K562 (cell line): ENCODE data around the gene ARFGEF2. TPM values are rescaled to one million over a fixed set of nuclear protein-coding genes. Genes with fewer than 3 reads are reported as not detected.

Experiments used
- ATAC-seq: fragments of 200-7000 bp; cut with Tn5 transposase; 3 replicates; pipeline ENCODE4 v1.9.1; 2020; ENCODE audit warnings: moderate library complexity
- BruUV-seq: library from RNA; stranded (reverse); fragments of 400-500 nt; replicated peaks from 2 replicates; lab custom pipeline; 2021; lab: Mats Ljungman, UMichigan
- CTCF ChIA-PET: fragments of 300-600 bp; formaldehyde crosslinking; extraction: SDS; loops from one replicate; lab custom pipeline; 2021; ENCODE audit warnings: low intra/inter-chr PET ratio; lab: Yijun Ruan, JAX
- POLR2A ChIA-PET: fragments of 300-600, 350-650 bp; sonication (Branson Sonifier 250); formaldehyde crosslinking; extraction: SDS; loops from one replicate; lab custom pipeline; 2021; ENCODE audit warnings: antibody characterized with exemption, inconsistent platforms; lab: Yijun Ruan, JAX
- DNase-seq, 4 experiments: peaks; one replicate each; pipeline versions ENCODE4 v3.0.0 to v3.0.0-alpha.2; 2011 to 2018; ENCODE audit warnings: low spot score in 3 of 4, mixed read lengths in 3 of 4; ENCODE audit errors: extremely low read depth in 1 of 4
- FAIRE-seq: peaks from 2 replicates; lab custom pipeline; 2011; peaks lifted over from hg19 to GRCh38; lab: Jason Lieb, UNC
- H2AFZ ChIP-seq: 2 replicates; pipeline ENCODE4 v1.6.0; 2011; ENCODE audit warnings: low read depth, low read length, control low read depth, inconsistent platforms
- H3K27ac ChIP-seq: fragments of 200-600 bp; 3 replicates; pipeline ENCODE4 v1.8.0; 2011; ENCODE audit warnings: low read depth, mild to moderate bottlenecking, control low read depth, inconsistent platforms, low read length, moderate library complexity, mixed read lengths; ENCODE audit errors: extremely low read depth
- H3K27me3 ChIP-seq, 2 experiments: fragments of 300-600 bp in 1 of 2; 2 replicates in 1 of 2; 3 replicates in 1 of 2; pipeline versions ENCODE4 v1.6.0 to v1.8.0; 2011; ENCODE audit warnings: inconsistent platforms in 2 of 2, low read length in 2 of 2, mild to moderate bottlenecking in 1 of 2, mixed read lengths in 1 of 2, moderate library complexity in 1 of 2; ENCODE audit not compliant: control insufficient read depth in 2 of 2, insufficient read depth in 2 of 2
- H3K36me3 ChIP-seq: fragments of 300-600 bp; 3 replicates; pipeline ENCODE4 v1.8.0; 2011; ENCODE audit warnings: mild to moderate bottlenecking, low read length, inconsistent platforms; ENCODE audit not compliant: control insufficient read depth, insufficient read depth
- H3K4me1 ChIP-seq, 2 experiments: fragments of 200-600 bp in 1 of 2; replicated peaks in 1 of 2; 2 replicates in 1 of 2; 3 replicates in 1 of 2; pipeline versions ENCODE4 v1.5.1 to v1.8.0; 2011; ENCODE audit warnings: inconsistent platforms in 2 of 2, low read length in 2 of 2, mild to moderate bottlenecking in 1 of 2, mixed read lengths in 1 of 2, moderate library complexity in 1 of 2; ENCODE audit not compliant: control insufficient read depth in 2 of 2, insufficient read depth in 2 of 2
- H3K4me2 ChIP-seq: 2 replicates; pipeline ENCODE4 v1.6.1; 2011; ENCODE audit warnings: low read length, control low read depth, inconsistent platforms, mixed read lengths; ENCODE audit not compliant: insufficient read depth
- H3K4me3 ChIP-seq: fragments of 200-600 bp; sonication (generic), shearing (Covaris generic); 2 replicates; pipeline ENCODE4 v1.5.1; 2016; ENCODE audit warnings: control low read depth, inconsistent platforms
- H3K79me2 ChIP-seq: fragments of 200-600 bp; 3 replicates; pipeline ENCODE4 v1.8.0; 2011; ENCODE audit warnings: low read length, inconsistent platforms; ENCODE audit not compliant: control insufficient read depth, insufficient read depth
- H3K9ac ChIP-seq, 2 experiments: 2 replicates each; pipeline versions ENCODE4 v1.6.0 to v1.6.1; 2011; ENCODE audit warnings: low read depth in 2 of 2, low read length in 2 of 2, control low read depth in 1 of 2, inconsistent platforms in 1 of 2, mild to moderate bottlenecking in 1 of 2, mixed read lengths in 1 of 2; ENCODE audit not compliant: insufficient read depth in 1 of 2
- H3K9me1 ChIP-seq: one replicate; pipeline ENCODE4 v1.6.0; 2011; ENCODE audit warnings: inconsistent platforms, mild to moderate bottlenecking, low read length, moderate library complexity; ENCODE audit not compliant: control insufficient read depth, insufficient read depth
- H3K9me3 ChIP-seq: replicated peaks from 2 replicates; pipeline ENCODE4 v1.5.1; 2011; ENCODE audit warnings: low read depth, low read length, inconsistent platforms; ENCODE audit not compliant: control insufficient read depth, insufficient read depth
- H4K20me1 ChIP-seq: replicated peaks from 2 replicates; pipeline ENCODE4 v1.6.1; 2011; ENCODE audit warnings: low read length, inconsistent platforms, mixed read lengths; ENCODE audit not compliant: control insufficient read depth, insufficient read depth
- HNRNPL ChIP-seq: fragments of 200-400 bp; formaldehyde crosslinking; IDR thresholded peaks from 2 replicates; pipeline ENCODE4 v1.6.1; 2017; ENCODE audit warnings: low read depth, mild to moderate bottlenecking, low read length
- PRMT5 ChIP-seq: sonication (generic); formaldehyde crosslinking; IDR thresholded peaks from 2 replicates; pipeline ENCODE4 v1.5.0; 2020; ENCODE audit warnings: missing genetic modification reagents
- PRPF4 ChIP-seq: fragments of 200-400 bp; formaldehyde crosslinking; IDR thresholded peaks from one replicate; pipeline ENCODE4 v1.6.1; 2017; ENCODE audit warnings: low read length, low read depth, mild to moderate bottlenecking; ENCODE audit not compliant: insufficient read depth, poor library complexity, severe bottlenecking
- RBM34 ChIP-seq: fragments of 200-400 bp; formaldehyde crosslinking; IDR thresholded peaks from 2 replicates; pipeline ENCODE4 v1.6.1; 2018; ENCODE audit warnings: low read length, borderline replicate concordance; ENCODE audit not compliant: insufficient read depth
- ZNF780A ChIP-seq: fragments of 250-450 bp; sonication (Bioruptor Pico); IDR thresholded peaks from 2 replicates; pipeline ENCODE4 v1.5.0; 2021; ENCODE audit warnings: mild to moderate bottlenecking
- WGBS: fragments of 100-300 bp; shearing (Covaris generic); methylation state at CpG from one replicate; pipeline ENCODE4 v1.1.6; 2016; ENCODE audit warnings: low coverage, mixed read lengths; ENCODE audit not compliant: insufficient coverage; ENCODE audit errors: missing lambda C conversion rate; 5-methylcytosine and 5-hydroxymethylcytosine counted together
- in situ Hi-C: fragments of 300-500 bp; cut with MboI; formaldehyde crosslinking; loops from 4 replicates; pipeline ENCODE4 v1.15.0; 2018; ENCODE audit warnings: inconsistent platforms, mixed read lengths
- intact Hi-C: fragments of 100-400 bp; cut with micrococcal nuclease; formaldehyde crosslinking; loops from 2 replicates; pipeline ENCODE4 v1.14.2; 2022
- polyA plus RNA-seq, 8 experiments: library from polyadenylated mRNA; depleted of rRNA in 4 of 8; stranded (reverse) in 5 of 8; unstranded in 3 of 8; fragments of >200 nt; fragmentation: Nextera tagmentation in 2 of 8; fragmentation: Illumina TruSeq in 1 of 8; extraction: Ambion mirVana in 2 of 8; extraction: Trizol in 1 of 8; gene quantifications; 2 replicates each; pipeline versions ENCODE4 v1.2.1 to v1.2.3, GENCODE V29; 2011 to 2014; ENCODE audit warnings: inconsistent platforms in 1 of 8, missing spikeins in 1 of 8
- total RNA-seq, 7 experiments: library from RNA; depleted of rRNA in 6 of 7; stranded (reverse); fragments of >200 nt in 6 of 7; fragmentation: Illumina TruSeq in 2 of 7; extraction: Trizol in 2 of 7; gene quantifications; 2 replicates each; pipeline versions ENCODE4 v1.2.1 to v1.2.3, GENCODE V29; 2011 to 2021; ENCODE audit warnings: low replicate concordance in 1 of 7
- TF ChIP-seq, protein P1 (sequence below): sonication (generic); formaldehyde crosslinking; IDR thresholded peaks from 2 replicates; pipeline ENCODE4 v1.8.0; 2022; ENCODE audit warnings: mild to moderate bottlenecking, missing genetic modification reagents, borderline replicate concordance
- TF ChIP-seq, protein P2 (sequence below): fragments of 450-650 bp; IDR thresholded peaks from 2 replicates; pipeline ENCODE4 v1.6.1; 2017; ENCODE audit warnings: mild to moderate bottlenecking, moderate library complexity
- TF ChIP-seq, protein P3 (sequence below): fragments of 150-350 bp; conservative IDR thresholded peaks from 2 replicates; pipeline ENCODE4 v1.6.1; 2014; ENCODE audit warnings: low read length
- TF ChIP-seq, protein P4 (sequence below), 2 experiments: fragments of 250-450 bp in 1 of 2; fragments of 450-650 bp in 1 of 2; sonication (Bioruptor Pico) in 1 of 2; IDR thresholded peaks; 2 replicates each; pipeline versions ENCODE4 v1.6.1 to v1.8.0; 2016 to 2021; ENCODE audit warnings: mild to moderate bottlenecking in 2 of 2, moderate library complexity in 2 of 2, missing compliant biosample characterization in 1 of 2, missing genetic modification characterization in 1 of 2

The ARFGEF2 gene
- total and polyA plus RNA-seq, 9 of the 15 experiments (the other 6 are each of a cell fraction or from before 2014, with no cell fraction given) = 4.2 to 18.8 (median 13.7) TPM

DNA sequence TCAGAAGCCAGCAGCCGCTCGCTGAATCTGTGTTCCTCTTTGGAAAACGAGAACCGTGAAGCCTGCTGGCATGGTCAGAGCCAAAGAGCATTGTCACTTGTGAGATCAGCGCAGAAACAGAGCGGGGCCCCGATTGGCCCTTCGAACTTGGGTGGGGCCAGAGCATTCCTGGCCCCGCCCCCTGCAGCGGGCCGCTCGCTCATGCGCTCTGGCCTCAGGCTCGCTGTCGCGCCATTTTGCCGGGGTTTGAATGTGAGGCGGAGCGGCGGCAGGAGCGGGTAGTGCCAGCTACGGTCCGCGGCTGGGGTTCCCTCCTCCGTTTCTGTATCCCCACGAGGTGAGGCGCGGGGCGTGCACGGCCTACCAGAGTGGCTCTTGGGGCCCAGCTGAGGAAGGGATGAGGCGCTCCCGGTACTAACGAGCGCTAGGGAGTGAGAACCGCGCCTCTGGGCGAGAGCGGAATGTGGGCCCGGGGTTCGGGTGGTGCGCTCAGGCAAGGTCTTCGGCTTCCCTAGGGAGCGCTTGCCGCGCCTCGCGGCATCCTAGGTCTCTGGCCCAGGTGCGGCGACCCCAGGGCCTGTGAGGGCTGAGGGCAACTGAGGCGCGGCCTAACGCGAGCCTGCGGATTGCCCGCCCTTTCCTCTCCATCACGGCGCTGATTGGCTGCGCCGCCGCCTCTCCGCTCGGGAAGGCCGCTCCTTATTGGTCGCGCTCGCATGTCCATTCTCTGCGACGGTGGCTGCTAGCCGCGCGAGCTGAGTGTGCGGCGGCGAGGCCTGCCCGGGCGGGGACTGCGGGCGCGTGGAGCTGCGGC lies 124.8 kb downstream of the ARFGEF2 start, which contains the start of gene CSE1L:
TSS of gene CSE1L (plus strand) at position 226 of the 814 bp plus-strand sequence. CDS start 12,152 bp downstream, outside the sequence.
- peak; percentile 96 for FAIRE-seq
- peak; percentile 96 to 97 (median 97) for DNase-seq
- peak within 1 kb of the TSS; percentile 99 for H3K4me2 ChIP-seq
- under 1% methylated on average over 63 of the region's 80 CpGs for WGBS
- H2AFZ ChIP-seq = peak within 1 kb of the TSS; percentile 94
- H3K27me3 ChIP-seq = no peaks in the 10 kb centered on the region
- BruUV-seq = TSS peak; percentile 55
- H3K4me3 ChIP-seq = peak within 1 kb of the TSS; percentile 78
- no peaks in the 10 kb centered on the region for H3K9me1 ChIP-seq
- in situ Hi-C loops = no loop called here
- H3K27ac ChIP-seq = peak within 1 kb of the TSS; percentile 97
- no peaks in the 10 kb centered on the region for H3K9me3 ChIP-seq
- peak within 1 kb of the TSS; percentile 98 for H3K9ac ChIP-seq
- ChIA-PET POLR2A (interaction anchor here (0.5 to 4.5 kb wide), 18 partner anchors 10 to 655 kb away, joined by 3 to 42 read pairs (median 3); no protein-coding TSS in a partner anchor), CTCF (no interaction called here)
- peaks cover 56% of the 10 kb centered on the region for H3K79me2 ChIP-seq
- intact Hi-C loops = no loop called here
- peak; percentile 97 for ATAC-seq
- peaks cover 10 to 16% of the 10 kb centered on the region in 2 experiments; a peak in 4 of 5 replicates for H3K4me1 ChIP-seq
- peaks cover 31% of the 10 kb centered on the region for H3K36me3 ChIP-seq
- H4K20me1 ChIP-seq = no peaks in the 10 kb centered on the region
- TF ChIP-seq PRMT5 = peak; percentile 86; the same call in 1 of the 2 replicates
- TF ChIP-seq, protein P1, sequence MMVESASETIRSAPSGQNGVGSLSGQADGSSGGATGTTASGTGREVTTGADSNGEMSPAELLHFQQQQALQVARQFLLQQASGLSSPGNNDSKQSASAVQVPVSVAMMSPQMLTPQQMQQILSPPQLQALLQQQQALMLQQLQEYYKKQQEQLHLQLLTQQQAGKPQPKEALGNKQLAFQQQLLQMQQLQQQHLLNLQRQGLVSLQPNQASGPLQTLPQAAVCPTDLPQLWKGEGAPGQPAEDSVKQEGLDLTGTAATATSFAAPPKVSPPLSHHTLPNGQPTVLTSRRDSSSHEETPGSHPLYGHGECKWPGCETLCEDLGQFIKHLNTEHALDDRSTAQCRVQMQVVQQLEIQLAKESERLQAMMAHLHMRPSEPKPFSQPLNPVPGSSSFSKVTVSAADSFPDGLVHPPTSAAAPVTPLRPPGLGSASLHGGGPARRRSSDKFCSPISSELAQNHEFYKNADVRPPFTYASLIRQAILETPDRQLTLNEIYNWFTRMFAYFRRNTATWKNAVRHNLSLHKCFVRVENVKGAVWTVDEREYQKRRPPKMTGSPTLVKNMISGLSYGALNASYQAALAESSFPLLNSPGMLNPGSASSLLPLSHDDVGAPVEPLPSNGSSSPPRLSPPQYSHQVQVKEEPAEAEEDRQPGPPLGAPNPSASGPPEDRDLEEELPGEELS (CRISPR knock-in tag) = peak; percentile 94; the same call in 1 of the 2 replicates
- TF ChIP-seq PRPF4 = peak; percentile 91
- TF ChIP-seq, protein P2, sequence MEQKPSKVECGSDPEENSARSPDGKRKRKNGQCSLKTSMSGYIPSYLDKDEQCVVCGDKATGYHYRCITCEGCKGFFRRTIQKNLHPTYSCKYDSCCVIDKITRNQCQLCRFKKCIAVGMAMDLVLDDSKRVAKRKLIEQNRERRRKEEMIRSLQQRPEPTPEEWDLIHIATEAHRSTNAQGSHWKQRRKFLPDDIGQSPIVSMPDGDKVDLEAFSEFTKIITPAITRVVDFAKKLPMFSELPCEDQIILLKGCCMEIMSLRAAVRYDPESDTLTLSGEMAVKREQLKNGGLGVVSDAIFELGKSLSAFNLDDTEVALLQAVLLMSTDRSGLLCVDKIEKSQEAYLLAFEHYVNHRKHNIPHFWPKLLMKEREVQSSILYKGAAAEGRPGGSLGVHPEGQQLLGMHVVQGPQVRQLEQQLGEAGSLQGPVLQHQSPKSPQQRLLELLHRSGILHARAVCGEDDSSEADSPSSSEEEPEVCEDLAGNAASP = no peak
- no peak for TF ChIP-seq ZNF780A (CRISPR knock-in tag)
- TF ChIP-seq, protein P3, sequence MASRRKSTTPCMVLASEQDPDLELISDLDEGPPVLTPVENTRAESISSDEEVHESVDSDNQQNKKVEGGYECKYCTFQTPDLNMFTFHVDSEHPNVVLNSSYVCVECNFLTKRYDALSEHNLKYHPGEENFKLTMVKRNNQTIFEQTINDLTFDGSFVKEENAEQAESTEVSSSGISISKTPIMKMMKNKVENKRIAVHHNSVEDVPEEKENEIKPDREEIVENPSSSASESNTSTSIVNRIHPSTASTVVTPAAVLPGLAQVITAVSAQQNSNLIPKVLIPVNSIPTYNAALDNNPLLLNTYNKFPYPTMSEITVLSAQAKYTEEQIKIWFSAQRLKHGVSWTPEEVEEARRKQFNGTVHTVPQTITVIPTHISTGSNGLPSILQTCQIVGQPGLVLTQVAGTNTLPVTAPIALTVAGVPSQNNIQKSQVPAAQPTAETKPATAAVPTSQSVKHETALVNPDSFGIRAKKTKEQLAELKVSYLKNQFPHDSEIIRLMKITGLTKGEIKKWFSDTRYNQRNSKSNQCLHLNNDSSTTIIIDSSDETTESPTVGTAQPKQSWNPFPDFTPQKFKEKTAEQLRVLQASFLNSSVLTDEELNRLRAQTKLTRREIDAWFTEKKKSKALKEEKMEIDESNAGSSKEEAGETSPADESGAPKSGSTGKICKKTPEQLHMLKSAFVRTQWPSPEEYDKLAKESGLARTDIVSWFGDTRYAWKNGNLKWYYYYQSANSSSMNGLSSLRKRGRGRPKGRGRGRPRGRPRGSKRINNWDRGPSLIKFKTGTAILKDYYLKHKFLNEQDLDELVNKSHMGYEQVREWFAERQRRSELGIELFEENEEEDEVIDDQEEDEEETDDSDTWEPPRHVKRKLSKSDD = no peak
- TF ChIP-seq HNRNPL = peak; percentile 81; the same call in 1 of the 2 replicates
- peak; percentile 89; the same call in 1 of the 2 replicates for TF ChIP-seq RBM34
- TF ChIP-seq, protein P4, sequence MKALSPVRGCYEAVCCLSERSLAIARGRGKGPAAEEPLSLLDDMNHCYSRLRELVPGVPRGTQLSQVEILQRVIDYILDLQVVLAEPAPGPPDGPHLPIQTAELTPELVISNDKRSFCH (CRISPR knock-in tag; IDR thresholded peaks at IDR 0.05) = no peak
- TF ChIP-seq, protein P4 (tag; IDR thresholded peaks at IDR 0.05) = peak; percentile 49; the same call in 1 of the 2 replicates
